Tibial artery (tissue), 4 donors: ENCODE data around the gene LRFN2.

Experiments used
- DNase-seq, 2 donors: peaks; one replicate each; pipeline ENCODE4 v3.0.0-alpha.2; 2019
- H3K27ac ChIP-seq, 2 donors: fragments of 200-600 bp; sonication (generic) in 1 of 2; 1 replicate in 1 of 2; 2 replicates in 1 of 2; pipeline ENCODE4 v1.5.1; 2018 to 2019; ENCODE audit warnings: mild to moderate bottlenecking in 1 of 2
- H3K27me3 ChIP-seq, 2 donors: fragments of 200-600 bp; sonication (generic) in 1 of 2; one replicate each; pipeline versions ENCODE4 v1.5.1 to v1.6.0; 2016 to 2019
- H3K36me3 ChIP-seq, 3 donors: fragments of 200-600 bp; sonication (generic) in 2 of 3; one replicate each; pipeline ENCODE4 v1.5.1; 2016 to 2019; ENCODE audit warnings: mild to moderate bottlenecking in 2 of 3
- H3K4me1 ChIP-seq, 4 donors: fragments of 200-600 bp; sonication (generic) in 2 of 4; 1 replicate in 3 of 4; 2 replicates in 1 of 4; pipeline ENCODE4 v1.5.1; 2016 to 2019
- H3K4me3 ChIP-seq, 2 donors: fragments of 200-600 bp; sonication (generic) in 1 of 2; 1 replicate in 1 of 2; 2 replicates in 1 of 2; pipeline ENCODE4 v1.5.1; 2018 to 2019; ENCODE audit warnings: mild to moderate bottlenecking in 2 of 2
- H3K9me3 ChIP-seq, 3 donors: fragments of 200-600 bp; sonication (generic) in 1 of 3; one replicate each; pipeline ENCODE4 v1.5.1; 2016 to 2019
- CTCF ChIP-seq, 2 experiments: fragments of 200-600 bp in 1 of 2; fragments of 450-650 bp in 1 of 2; IDR thresholded peaks; one replicate each; pipeline ENCODE4 v1.5.1; 2017 to 2019; ENCODE audit warnings: antibody characterized with exemption in 2 of 2, mild to moderate bottlenecking in 1 of 2, moderate library complexity in 1 of 2
- intact Hi-C: fragments of 100-400 bp; cut with DNase I; formaldehyde crosslinking; loops from one replicate; pipeline ENCODE4 v1.15.0; 2023; ENCODE audit warnings: low total_unique reads

The LRFN2 gene

GRCh38 chr6:40407239-40407638 lies 179.9 kb downstream of the LRFN2 start:
- Histone ChIP-seq H3K36me3 (no peaks in the 10 kb centered on the region), H3K27me3 (peaks cover 0 to 12% of the 10 kb centered on the region in 2 donors), H3K27ac (no peak overlapping the region), H3K4me3 (no peak overlapping the region), H3K9me3 (no peaks in the 10 kb centered on the region), H3K4me1 (no peaks in the 10 kb centered on the region)
- TF ChIP-seq CTCF (IDR thresholded peaks at IDR 0.05): no peak
- no peak for DNase-seq
- intact Hi-C loops: no loop called here

- peaks cover 0 to 7% of the 10 kb centered on the region in 2 donors for H3K27me3 ChIP-seq
- H3K9me3 ChIP-seq: no peaks in the 10 kb centered on the region
- no peaks in the 10 kb centered on the region for H3K4me1 ChIP-seq
- DNase-seq: no peak
- H3K27ac ChIP-seq: no peak overlapping the region
- H3K36me3 ChIP-seq: no peaks in the 10 kb centered on the region
- intact Hi-C loops: no loop called here
- H3K4me3 ChIP-seq: no peak overlapping the region
- TF ChIP-seq CTCF (IDR thresholded peaks at IDR 0.05): no peak
Measured at GRCh38 chr6:40406175-40406574, 181.0 kb downstream of the LRFN2 start.

GRCh38 chr6:40400738-40401137 lies 186.4 kb downstream of the LRFN2 start:
- no peaks in the 10 kb centered on the region for H3K9me3 ChIP-seq
- no peak overlapping the region for H3K4me3 ChIP-seq
- intact Hi-C loops: no loop called here
- H3K4me1 ChIP-seq: no peaks in the 10 kb centered on the region
- no peaks in the 10 kb centered on the region for H3K36me3 ChIP-seq
- H3K27me3 ChIP-seq: no peaks in the 10 kb centered on the region
- no peak overlapping the region for H3K27ac ChIP-seq
- DNase-seq: no peak
- TF ChIP-seq CTCF (IDR thresholded peaks at IDR 0.05): no peak

- no peak for DNase-seq
- no peaks in the 10 kb centered on the region for H3K27me3 ChIP-seq
- TF ChIP-seq CTCF (IDR thresholded peaks at IDR 0.05): no peak
- no peak overlapping the region for H3K27ac ChIP-seq
- no peak overlapping the region for H3K4me3 ChIP-seq
- H3K4me1 ChIP-seq: no peaks in the 10 kb centered on the region
- no peaks in the 10 kb centered on the region for H3K36me3 ChIP-seq
- intact Hi-C loops: no loop called here
- H3K9me3 ChIP-seq: no peaks in the 10 kb centered on the region
Measured at GRCh38 chr6:40399888-40400457, 187.2 kb downstream of the LRFN2 start.

- TF ChIP-seq CTCF (IDR thresholded peaks at IDR 0.05): no peak
- H3K4me1 ChIP-seq: no peaks in the 10 kb centered on the region
- no peak overlapping the region for H3K4me3 ChIP-seq
- no peaks in the 10 kb centered on the region for H3K27me3 ChIP-seq
- no peak overlapping the region for H3K27ac ChIP-seq
- H3K36me3 ChIP-seq: no peaks in the 10 kb centered on the region
- DNase-seq: no peak
- H3K9me3 ChIP-seq: no peaks in the 10 kb centered on the region
- intact Hi-C loops: no loop called here
Measured at GRCh38 chr6:40398810-40399477, 188.2 kb downstream of the LRFN2 start.
